Measurements from ENCODE around the gene SLC7A9.

GRCh38 chr19:32862173-32862572 is 7.4 kb downstream of the SLC7A9 start:
- TF ChIP-seq EP300 (IDR thresholded peaks at IDR 0.05), result no peak
- no peak for TF ChIP-seq POLR2A (IDR thresholded peaks at IDR 0.05)
- no peak for TF ChIP-seq CTCF (IDR thresholded peaks at IDR 0.05)
- no peak for TF ChIP-seq POLR2AphosphoS5 (IDR thresholded peaks at IDR 0.05)

Measured in gastroesophageal sphincter (tissue), 3 donors.